ENCODE data around the gene ZFAND2B.

The ZFAND2B gene

GRCh38 chr2:219206328-219207133, at the start of gene ZFAND2B:
ZFAND2B (plus strand) TSS chr2:219206782; CDS start chr2:219206988, 206 bp downstream.
- DNase-seq (ENCODE audit: low read depth in 2 of 2) = peak; percentile 91 to 94

- no peak for DNase-seq (ENCODE audit: low read depth in 2 of 2)
These were observed 49.2 kb upstream of the ZFAND2B start for GRCh38 chr2:219157396-219157795.

- DNase-seq (ENCODE audit: low read depth in 2 of 2) = no peak
These were observed 48.6 kb upstream of the ZFAND2B start for GRCh38 chr2:219158025-219158424.

- no peak for DNase-seq (ENCODE audit: low read depth in 2 of 2)
These were observed 48.0 kb upstream of the ZFAND2B start for GRCh38 chr2:219158586-219158985.

- no peak for DNase-seq (ENCODE audit: low read depth in 2 of 2)
These were observed 46.8 kb upstream of the ZFAND2B start for GRCh38 chr2:219159771-219160185.

GRCh38 chr2:219160186-219161017, 46.2 kb upstream of the ZFAND2B start, which contains the start of gene NHEJ1:
NHEJ1 (minus strand) TSS chr2:219160815; CDS start chr2:219158362, 2,453 bp downstream.
- peak; percentile 92 to 97 for DNase-seq (ENCODE audit: low read depth in 2 of 2)

GRCh38 chr2:219161097-219161496, 45.5 kb upstream of the ZFAND2B start:
- DNase-seq (ENCODE audit: low read depth in 2 of 2) = no peak

GRCh38 chr2:219163156-219163555, 43.4 kb upstream of the ZFAND2B start:
- DNase-seq (ENCODE audit: low read depth in 2 of 2) = no peak

- no peak for DNase-seq (ENCODE audit: low read depth in 2 of 2)
These were observed 41.3 kb upstream of the ZFAND2B start for GRCh38 chr2:219165058-219165911.

- no peak for DNase-seq (ENCODE audit: low read depth in 2 of 2)
These were observed 38.6 kb upstream of the ZFAND2B start for GRCh38 chr2:219167997-219168396.

GRCh38 chr2:219168526-219168925, 38.1 kb upstream of the ZFAND2B start:
- DNase-seq (ENCODE audit: low read depth in 2 of 2) = no peak

- no peak for DNase-seq (ENCODE audit: low read depth in 2 of 2)
These were observed 37.6 kb upstream of the ZFAND2B start for GRCh38 chr2:219168932-219169331.

GRCh38 chr2:219169930-219170654, 36.5 kb upstream of the ZFAND2B start, which contains the start of gene SLC23A3:
SLC23A3 (minus strand) TSS chr2:219170029; CDS start chr2:219169984, 45 bp downstream.
- DNase-seq (ENCODE audit: low read depth in 2 of 2) = no peak

GRCh38 chr2:219171231-219171651, 35.3 kb upstream of the ZFAND2B start:
- DNase-seq (ENCODE audit: low read depth in 2 of 2) = no peak

GRCh38 chr2:219172231-219173154, 34.1 kb upstream of the ZFAND2B start:
- no peak for DNase-seq (ENCODE audit: low read depth in 2 of 2)

GRCh38 chr2:219173176-219173575, 33.4 kb upstream of the ZFAND2B start:
- no peak for DNase-seq (ENCODE audit: low read depth in 2 of 2)

GRCh38 chr2:219174146-219174545, 32.4 kb upstream of the ZFAND2B start:
- DNase-seq (ENCODE audit: low read depth in 2 of 2) = no peak

- DNase-seq (ENCODE audit: low read depth in 2 of 2) = no peak
These were observed 31.8 kb upstream of the ZFAND2B start for GRCh38 chr2:219174801-219175200.

- no peak for DNase-seq (ENCODE audit: low read depth in 2 of 2)
These were observed 31.1 kb upstream of the ZFAND2B start for GRCh38 chr2:219175486-219175885.

Measured in stimulated activated CD4-positive, alpha-beta T cell treated with anti-CD3 and anti-CD28 coated beads, Interleukin-4, amount 100 ng/mL, for 48 hours (primary cell).